H1 (cell line): ENCODE results near the gene SAG. TPM values are rescaled to one million over a fixed set of nuclear protein-coding genes. Genes with fewer than 3 reads are reported as not detected.

Experiments
- ASH2L ChIP-seq: fragments of 200-600, 300-600 bp; sonication (generic); IDR thresholded peaks from one replicate; pipeline ENCODE4 v1.7.1; 2017; ENCODE audit warnings: low read length
- BACH1 ChIP-seq: IDR thresholded peaks from 2 replicates; pipeline ENCODE4 v1.6.1; 2012; ENCODE audit warnings: low read length, improper control_type of control experiment
- CBX5 ChIP-seq: fragments of 300-800, 300-1000 bp; sonication (generic); IDR thresholded peaks from 2 replicates; pipeline ENCODE4 v1.7.1; 2016; ENCODE audit warnings: antibody characterized with exemption, low read length, low read depth
- CHD7 ChIP-seq: fragments of 300-600 bp; sonication (generic); IDR thresholded peaks from 2 replicates; pipeline ENCODE4 v1.7.1; 2012; ENCODE audit warnings: low read length, moderate library complexity, mild to moderate bottlenecking, inconsistent platforms; ENCODE audit not compliant: insufficient replicate concordance
- HDAC2 ChIP-seq, 2 experiments: fragments of 300-600 bp in 1 of 2; sonication (generic) in 1 of 2; IDR thresholded peaks; 2 replicates each; pipeline ENCODE4 v1.6.1; 2011 to 2012; ENCODE audit warnings: low read depth in 2 of 2, low read length in 2 of 2, mild to moderate bottlenecking in 2 of 2, moderate library complexity in 2 of 2, borderline replicate concordance in 1 of 2, inconsistent platforms in 1 of 2
- KDM5A ChIP-seq: fragments of 200-600 bp; IDR thresholded peaks from 2 replicates; pipeline ENCODE4 v1.7.1; 2012; ENCODE audit warnings: mild to moderate bottlenecking, low read length, inconsistent platforms, mixed read lengths
- RBBP5 ChIP-seq: IDR thresholded peaks from 2 replicates; pipeline ENCODE4 v1.7.1; 2012; ENCODE audit warnings: low read depth, mild to moderate bottlenecking, inconsistent platforms, low read length, moderate library complexity, borderline replicate concordance
- polyA plus RNA-seq, 7 experiments: library from polyadenylated mRNA; depleted of rRNA in 3 of 7; stranded (reverse) in 5 of 7; unstranded in 2 of 7; fragments of >200 nt in 5 of 7; fragments of 200-250 nt in 2 of 7; gene quantifications; 1 replicate in 5 of 7; 2 replicates in 1 of 7; 4 replicates in 1 of 7; pipeline versions ENCODE4 v1.2.1 to v1.2.3, GENCODE V29; 2011 to 2013; ENCODE audit warnings: missing spikeins in 2 of 7, mixed read lengths in 2 of 7
- total RNA-seq: library from RNA; stranded (reverse); fragmentation: NEBNext Ultra II Directional; extraction: Animal tissue kit (Norgen Biotek cat#: 25700); gene quantifications from 2 replicates; pipeline ENCODE4 v1.2.1, GENCODE V29; 2021

Gene SAG
- total and polyA plus RNA-seq, 2 of the 8 experiments (the other 6 are each of a cell fraction or from before 2014, with no cell fraction given) = not detected

- TF ChIP-seq CHD7 = no peak
- no peak for TF ChIP-seq KDM5A
- no peak for TF ChIP-seq CBX5
- TF ChIP-seq ASH2L = no peak
- TF ChIP-seq RBBP5 = no peak
- no peak for TF ChIP-seq BACH1
- TF ChIP-seq HDAC2 (IDR thresholded peaks at IDR 0.05; ENCODE audit: borderline replicate concordance in 1 of 2, low read depth in 2 of 2, low read length in 2 of 2) = no peak
These were observed 73.5 kb downstream of the SAG start (continued) for GRCh38 chr2:233380995-233381637.
